Ammon's horn (tissue), 1 donor: Measurements from ENCODE around the gene MPND.

Source experiments
- DNase-seq: peaks from one replicate; pipeline ENCODE4 v3.0.0-alpha.2; 2016; ENCODE audit warnings: low spot score

The MPND gene

GRCh38 chr19:4349225-4349624 lies 5.9 kb downstream of the MPND start:
- DNase-seq, result peak; percentile 6

GRCh38 chr19:4350111-4350510 lies 6.7 kb downstream of the MPND start:
- no peak for DNase-seq

- DNase-seq, result no peak
Observed at GRCh38 chr19:4350726-4351125, 7.4 kb downstream of the MPND start.

GRCh38 chr19:4352701-4353121 lies 9.3 kb downstream of the MPND start:
- no peak for DNase-seq

GRCh38 chr19:4354282-4354681 lies 10.9 kb downstream of the MPND start:
- DNase-seq, result no peak

GRCh38 chr19:4354897-4355296 lies 11.5 kb downstream of the MPND start:
- DNase-seq, result no peak

GRCh38 chr19:4357095-4357797 lies 13.9 kb downstream of the MPND start:
- DNase-seq, result no peak

GRCh38 chr19:4357921-4358326 lies 14.6 kb downstream of the MPND start:
- no peak for DNase-seq

GRCh38 chr19:4358709-4359626 lies 15.6 kb downstream of the MPND start:
- DNase-seq, result no peak

- DNase-seq, result no peak
Observed at GRCh38 chr19:4359627-4360000, 16.3 kb downstream of the MPND start.

GRCh38 chr19:4360081-4360569 lies 16.8 kb downstream of the MPND start:
- no peak for DNase-seq

GRCh38 chr19:4360641-4361151 lies 17.3 kb downstream of the MPND start:
- no peak for DNase-seq

- no peak for DNase-seq
Observed at GRCh38 chr19:4361152-4362046, 18.0 kb downstream of the MPND start.

- DNase-seq, result no peak
Observed at GRCh38 chr19:4362101-4362828, 18.9 kb downstream of the MPND start.

- DNase-seq, result no peak
Observed at GRCh38 chr19:4362831-4363545, 19.6 kb downstream of the MPND start.

- DNase-seq, result no peak
Observed at GRCh38 chr19:4363571-4364304, 20.4 kb downstream of the MPND start.

GRCh38 chr19:4365341-4365740 lies 22.0 kb downstream of the MPND start:
- no peak for DNase-seq

GRCh38 chr19:4365791-4366665 lies 22.7 kb downstream of the MPND start:
- DNase-seq, result no peak
